ENCODE measurements around the gene FAM118A. TPM values are rescaled to one million over a fixed set of nuclear protein-coding genes. Genes with fewer than 3 reads are reported as not detected.
A peak's percentile ranks its signal among the peaks of the same experiment; 100 is the strongest.
"Not testable (repeated sequence)": the region's sequence is repeated elsewhere in the genome, so short reads cannot be mapped to it uniquely, and the experiment has no call there.

The FAM118A gene
- total RNA-seq, 1 experiment from 2014 or later, result 10.1 TPM

DNA sequence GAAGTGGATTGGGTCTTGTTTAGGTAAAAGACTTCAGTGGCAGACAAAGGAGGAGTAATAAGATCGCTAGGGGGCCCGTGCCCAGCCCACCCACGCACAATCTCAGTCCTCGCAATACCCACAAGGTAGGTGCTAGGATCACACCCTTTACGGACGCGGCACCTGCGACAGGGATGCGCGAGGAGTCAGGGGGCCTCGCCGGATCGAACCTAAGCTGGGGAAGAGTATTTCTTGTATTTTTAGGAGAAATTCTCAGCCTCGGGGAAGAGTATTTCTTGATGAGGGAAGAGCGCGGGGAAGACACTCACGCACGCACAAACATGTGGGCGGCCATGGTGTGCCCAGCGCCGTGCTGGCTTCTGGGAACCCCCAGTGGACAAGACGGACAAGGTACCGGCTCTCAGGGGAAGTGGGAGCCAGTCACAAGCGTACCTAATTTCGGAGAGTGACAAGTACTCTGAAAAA, 745 bp upstream of the FAM118A start:
- no peak for DNase-seq (ENCODE audit: low read depth)

DNA sequence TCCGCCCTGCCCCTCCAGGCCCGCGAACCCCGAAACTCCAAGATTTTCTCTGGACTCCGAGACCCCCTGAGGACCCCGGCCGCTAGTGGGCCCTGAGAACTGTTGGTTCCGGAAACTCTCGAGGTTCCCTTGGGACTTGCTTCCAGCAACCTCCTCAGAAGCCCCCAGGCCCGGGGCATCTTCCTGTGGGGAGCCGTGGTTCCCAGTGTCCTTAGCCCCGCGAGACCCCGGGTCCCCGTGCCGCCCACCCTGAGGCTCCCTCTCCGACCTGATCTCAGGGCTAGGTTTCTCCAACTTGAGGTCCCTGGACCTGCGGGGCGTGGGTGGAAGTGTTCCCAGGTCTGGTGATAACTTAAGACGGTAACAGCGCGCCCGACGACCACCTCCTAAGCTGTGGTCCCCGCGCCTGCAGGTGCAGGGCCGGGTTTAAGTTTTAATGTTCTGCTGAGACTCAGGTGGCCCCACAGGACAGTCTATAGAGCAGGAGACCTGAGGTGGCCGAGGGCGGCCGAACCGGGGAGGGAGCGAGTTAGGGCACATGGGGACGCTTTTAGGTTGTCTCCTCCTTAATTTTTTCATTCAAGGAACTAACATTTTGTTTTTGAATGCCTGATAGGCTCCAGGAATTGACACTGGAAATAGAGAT, 720 bp downstream of the FAM118A start:
- no peak for DNase-seq (ENCODE audit: low read depth)

DNA sequence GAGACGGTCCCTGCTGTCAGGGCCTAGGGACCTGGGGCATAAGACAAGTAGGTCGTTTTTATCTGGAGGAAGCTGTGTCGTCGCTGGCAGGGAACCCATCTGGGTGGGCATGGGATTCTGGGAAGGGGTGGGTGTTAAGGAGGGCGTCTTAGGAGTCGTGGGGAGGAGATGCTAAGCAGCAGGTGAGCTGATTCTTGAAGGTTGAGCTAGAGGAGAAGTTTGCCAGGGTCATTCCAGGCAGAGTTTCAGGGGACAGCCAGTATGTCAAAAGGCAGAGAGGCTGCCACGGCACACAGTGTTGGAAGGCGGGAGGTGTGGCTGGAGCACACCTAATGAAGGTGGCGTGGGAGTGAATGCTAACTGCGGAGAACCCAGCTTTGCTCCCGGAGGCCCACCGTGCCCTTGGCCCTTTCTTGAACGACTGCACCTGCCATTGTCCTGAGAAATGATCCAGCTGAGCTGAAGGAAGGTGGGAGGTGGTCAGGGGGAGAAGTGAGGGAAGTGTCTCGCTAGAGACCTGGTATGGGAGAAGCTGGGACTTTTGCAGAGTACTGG, 1.3 kb downstream of the FAM118A start:
- DNase-seq (ENCODE audit: low read depth), result no peak

DNA sequence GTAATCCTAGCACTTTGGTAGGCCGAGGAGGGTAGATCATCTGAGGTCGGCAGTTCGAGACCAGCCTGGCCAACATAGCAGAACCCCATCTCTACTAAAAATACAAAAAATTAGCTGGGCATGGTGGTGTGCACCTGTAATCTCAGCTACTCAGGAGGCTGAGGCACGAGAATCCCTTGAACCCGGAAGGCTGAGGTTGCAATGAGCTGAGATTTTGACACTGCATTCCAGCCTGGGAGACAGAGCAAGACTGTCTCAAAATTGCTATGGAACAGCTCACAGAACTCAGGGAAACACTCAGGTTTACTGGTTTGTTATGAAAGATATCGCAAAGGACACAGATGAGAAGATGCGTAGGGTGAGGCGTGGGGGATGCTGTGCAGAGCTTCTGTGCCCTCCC, 2.7 kb downstream of the FAM118A start:
- DNase-seq (ENCODE audit: low read depth), result no peak

DNA sequence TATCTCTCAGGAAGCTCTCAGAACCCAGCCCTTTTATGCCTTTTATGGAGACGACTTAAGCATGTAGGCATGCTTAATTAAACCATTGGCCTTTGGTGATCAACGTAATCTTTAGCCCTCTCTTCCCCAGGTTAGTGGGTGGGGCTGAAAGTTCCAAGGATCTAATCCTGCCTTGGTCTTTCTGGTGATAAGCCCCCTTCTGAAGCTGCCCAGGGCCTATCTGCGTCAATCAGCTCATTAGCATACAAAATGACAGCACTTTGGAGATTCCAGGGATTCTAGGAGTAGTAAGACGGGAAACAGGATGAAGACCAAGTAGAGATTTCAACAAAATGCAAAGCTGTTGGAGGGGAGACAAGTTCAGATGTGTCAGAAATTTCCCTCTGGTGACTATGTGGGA, 3.1 kb downstream of the FAM118A start:
- DNase-seq (ENCODE audit: low read depth), result no peak

DNA sequence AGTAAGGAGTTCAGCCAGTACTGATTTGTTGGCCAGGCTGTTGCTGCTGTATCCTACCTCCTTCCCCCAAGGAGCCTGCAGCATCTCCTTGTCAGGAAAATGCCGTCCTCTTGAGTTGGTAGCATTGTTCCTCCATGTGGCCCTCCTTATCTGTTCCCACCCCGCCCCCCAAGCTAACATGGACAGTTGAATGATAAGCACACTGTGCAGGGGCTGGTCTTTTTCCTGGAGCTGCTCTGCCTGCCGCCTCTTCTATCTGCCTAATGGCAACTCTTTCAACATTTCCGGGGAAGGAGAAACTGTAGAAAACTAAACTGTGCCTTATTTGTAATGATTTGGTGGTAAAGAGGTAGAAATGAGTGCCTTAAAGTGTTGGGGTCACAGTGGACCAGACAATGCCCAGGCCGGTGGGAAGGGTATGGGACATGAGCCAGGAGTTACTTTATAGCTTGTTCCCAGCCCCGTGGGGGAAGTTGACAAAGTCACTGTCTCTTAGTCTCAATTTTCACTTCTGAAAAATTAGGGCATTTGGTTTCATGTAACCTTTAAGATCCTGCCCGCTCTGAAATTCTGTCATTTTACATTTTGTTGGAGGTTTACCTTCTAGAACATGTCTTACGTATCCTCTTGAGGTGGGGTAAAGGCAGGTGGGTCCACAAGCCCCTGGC, 4.5 kb downstream of the FAM118A start:
- DNase-seq (ENCODE audit: low read depth), result no peak

DNA sequence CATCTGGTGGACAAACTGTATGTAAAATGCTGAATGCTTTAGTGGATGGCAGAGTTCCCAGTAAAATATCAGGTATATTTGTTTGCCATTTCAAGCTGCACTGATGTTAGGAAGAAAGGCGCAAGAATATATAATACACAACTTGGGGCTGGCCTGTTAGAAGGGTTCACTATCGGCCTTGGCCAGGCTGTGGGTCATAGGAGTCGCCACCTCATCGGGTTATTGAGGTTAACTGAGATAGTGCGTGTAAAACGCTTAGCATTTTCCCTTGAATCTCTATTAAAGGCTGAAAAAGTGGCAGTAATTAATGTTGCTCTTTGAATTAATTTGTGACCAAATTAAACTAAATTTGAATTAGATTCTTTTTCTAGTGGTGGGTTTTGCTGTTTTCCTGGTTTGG, 5.1 kb downstream of the FAM118A start:
- DNase-seq (ENCODE audit: low read depth), result no peak

DNA sequence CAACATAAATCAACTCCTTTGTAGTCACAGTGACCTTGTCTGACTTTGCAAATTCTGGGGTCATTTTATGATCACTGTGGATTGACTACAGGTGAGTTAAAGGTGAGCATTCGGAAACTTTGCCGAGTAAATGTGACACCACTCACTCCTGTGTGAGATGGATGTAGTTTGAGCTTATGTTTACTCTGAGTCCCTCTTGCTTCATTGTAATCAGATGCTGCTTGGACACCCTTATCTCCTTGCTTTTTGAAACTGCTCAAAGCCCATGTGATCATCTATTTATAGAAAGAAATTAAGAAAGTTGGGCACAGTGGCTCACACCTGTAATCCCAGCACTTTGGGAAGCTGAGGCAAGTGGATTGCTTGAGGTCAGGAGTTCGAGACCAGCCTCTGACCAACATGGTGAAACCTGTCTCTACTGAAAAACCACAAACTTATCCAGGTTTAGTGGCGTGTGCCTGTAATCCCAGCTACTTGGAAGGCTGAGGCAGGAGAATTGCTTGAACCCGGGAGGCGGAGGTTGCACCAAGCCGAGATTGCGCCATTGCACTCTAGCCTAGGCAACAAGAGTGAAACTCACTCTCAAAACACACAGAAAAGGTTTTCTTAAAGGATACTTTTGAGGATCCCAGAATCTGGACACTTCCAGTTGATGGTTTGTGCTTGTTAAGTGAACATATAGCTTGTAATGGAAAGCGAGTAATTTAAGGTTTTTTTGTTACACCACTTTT, 7.2 kb downstream of the FAM118A start:
- no peak for DNase-seq (ENCODE audit: low read depth)

DNA sequence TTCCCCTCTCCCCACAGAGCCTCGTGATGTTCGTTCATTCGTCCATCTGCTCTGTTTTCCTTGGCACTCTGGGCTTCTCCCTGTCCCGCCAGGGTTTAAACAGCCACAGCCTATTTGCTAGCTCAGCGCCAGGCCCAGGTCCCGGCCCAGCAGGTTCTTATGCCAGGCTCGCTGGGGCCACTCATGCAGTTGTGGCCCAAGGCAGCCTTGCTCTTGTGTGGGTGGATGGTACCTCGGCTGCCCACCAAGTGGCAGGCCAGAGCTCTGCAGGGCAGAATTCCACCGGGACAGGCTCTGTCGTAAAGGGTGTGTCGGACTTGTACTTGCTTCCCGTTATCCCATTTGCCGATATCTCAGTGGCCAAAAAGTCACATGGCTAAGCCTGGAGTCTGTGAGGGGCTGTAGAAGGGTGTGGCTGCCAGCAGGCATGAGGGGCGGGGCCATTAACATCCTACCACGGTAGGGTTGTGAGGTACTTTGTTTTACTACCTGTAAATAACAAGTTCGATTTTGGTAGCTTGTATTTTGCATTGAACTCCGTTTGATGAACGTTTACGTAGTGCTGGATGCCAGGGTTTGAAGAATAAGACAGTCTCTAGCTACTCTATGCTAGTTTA, 7.9 kb downstream of the FAM118A start:
- peak; percentile 71 for DNase-seq (ENCODE audit: low read depth)

DNA sequence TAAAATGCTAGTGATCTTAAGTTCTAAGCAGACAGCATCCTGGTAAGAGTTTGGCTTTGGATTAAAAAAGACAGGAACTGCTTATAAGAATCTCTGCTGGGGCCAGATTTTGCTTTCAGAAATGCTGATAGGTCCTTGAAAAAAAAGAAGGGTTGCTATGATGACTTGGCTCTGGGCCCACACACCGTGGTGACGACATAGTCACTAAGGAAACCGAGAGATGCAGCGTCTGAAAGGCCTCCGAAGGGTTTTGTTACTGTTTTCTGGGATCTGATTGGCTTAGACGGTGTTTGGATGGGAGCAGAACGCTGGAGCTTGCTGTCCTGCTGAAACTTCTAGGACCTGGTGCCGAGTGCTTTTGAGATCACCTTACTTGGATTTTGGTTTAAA, 8.4 kb downstream of the FAM118A start:
- peak; percentile 90 for DNase-seq (ENCODE audit: low read depth)

DNA sequence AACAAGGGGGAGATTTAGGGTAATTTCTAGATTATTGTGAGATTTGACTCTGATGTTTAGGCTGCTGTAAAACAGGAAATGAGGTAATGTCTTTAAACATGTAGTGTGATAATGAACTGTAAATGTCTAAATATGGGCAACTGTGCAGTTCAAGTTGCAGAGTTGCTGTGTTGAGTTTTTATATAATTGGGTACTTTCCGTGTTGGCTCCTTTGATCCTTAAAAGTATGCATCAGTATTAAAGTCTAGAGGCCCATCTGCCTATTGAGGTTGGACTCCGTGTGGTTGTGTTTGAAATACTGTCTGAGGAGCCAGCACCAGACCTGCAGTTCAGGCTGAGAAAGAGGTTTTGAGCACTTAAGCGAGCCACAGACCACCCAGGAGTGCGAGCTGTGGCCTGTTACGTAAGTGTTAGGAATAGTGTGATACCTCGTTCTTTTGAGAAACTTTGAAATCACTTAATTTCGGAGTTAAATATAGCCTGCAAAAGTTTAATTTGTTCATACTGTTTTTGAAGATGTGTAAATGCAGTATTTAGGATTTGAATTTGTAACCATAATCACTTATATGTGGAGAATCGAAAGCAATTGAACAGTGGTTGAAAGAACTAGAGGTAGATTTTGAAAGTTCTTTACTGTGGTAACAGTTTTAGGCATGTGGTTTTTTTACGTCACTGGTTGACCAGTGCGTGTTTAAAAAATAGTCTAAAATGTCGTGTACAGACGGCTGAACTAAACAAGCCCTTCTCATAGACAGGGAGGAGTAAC, 9.0 kb downstream of the FAM118A start:
- DNase-seq (ENCODE audit: low read depth), result peak; percentile 60

DNA sequence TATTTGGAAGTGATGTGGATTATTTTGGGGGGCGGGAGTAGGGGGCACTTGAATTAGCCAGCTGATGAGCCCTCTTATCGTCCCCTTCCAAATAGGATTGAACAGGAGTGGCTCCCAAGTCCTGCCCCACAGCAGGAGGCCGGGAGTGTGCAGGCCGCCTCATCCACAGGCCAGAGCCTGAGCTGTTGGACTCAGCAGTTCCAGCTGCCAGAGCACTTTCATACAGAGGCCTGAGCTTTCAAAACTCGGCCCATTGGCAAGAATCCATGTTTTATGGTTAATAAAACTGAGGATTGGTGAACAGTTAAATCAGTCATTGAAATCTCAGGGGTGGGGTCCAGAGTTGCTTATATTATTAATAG, 9.6 kb downstream of the FAM118A start:
- DNase-seq (ENCODE audit: low read depth), result peak; percentile 54

DNA sequence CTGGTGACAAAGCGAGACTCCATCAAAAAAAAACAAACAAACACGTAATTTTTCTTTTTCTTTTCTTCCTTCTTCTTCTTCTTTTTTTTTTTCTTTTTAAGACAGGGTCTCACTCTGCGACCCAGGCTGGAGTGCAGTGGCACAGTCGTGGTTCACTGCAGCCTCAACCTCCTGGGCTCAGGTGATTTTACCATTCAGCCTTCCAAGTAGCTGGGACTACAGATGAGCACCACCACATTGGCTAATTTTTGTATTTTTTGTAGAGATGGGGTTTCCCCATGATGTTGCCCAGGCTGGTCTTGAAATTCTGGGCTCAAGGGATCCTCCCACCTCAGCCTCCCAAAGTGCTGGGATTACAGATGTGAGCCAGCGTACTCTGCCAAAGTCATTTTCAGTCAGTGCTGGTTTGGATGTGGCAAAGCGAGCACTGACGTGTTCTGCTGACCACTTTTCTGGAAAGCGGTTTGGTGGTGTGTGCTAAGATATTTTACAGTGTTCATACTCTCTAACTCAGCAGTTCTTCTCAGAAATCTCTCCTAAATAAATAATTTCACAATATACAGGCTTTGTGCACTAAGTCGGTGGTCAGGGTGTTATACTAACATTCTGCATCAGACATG, 10.7 kb downstream of the FAM118A start:
- DNase-seq (ENCODE audit: low read depth), result no peak

DNA sequence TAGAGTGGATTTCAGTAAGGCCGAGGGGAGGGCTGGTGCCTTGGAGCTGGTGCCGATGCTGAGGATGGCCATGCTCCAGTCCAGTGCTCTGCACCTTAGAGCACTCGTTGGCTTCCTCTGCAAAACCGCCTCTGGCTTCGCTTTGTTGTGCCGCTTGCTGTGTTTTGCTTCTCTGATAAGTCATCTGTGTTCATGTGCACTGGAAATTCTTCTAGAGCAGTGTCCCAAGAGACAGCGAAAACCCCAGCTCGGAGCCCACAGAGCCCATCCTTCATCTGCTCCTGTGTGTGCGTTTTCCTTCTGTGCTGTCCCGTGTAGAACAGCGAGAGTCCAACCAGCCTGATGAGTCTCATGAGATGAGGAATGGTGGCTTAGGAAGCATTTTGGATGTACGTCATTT, 12.1 kb downstream of the FAM118A start:
- no peak for DNase-seq (ENCODE audit: low read depth)

DNA sequence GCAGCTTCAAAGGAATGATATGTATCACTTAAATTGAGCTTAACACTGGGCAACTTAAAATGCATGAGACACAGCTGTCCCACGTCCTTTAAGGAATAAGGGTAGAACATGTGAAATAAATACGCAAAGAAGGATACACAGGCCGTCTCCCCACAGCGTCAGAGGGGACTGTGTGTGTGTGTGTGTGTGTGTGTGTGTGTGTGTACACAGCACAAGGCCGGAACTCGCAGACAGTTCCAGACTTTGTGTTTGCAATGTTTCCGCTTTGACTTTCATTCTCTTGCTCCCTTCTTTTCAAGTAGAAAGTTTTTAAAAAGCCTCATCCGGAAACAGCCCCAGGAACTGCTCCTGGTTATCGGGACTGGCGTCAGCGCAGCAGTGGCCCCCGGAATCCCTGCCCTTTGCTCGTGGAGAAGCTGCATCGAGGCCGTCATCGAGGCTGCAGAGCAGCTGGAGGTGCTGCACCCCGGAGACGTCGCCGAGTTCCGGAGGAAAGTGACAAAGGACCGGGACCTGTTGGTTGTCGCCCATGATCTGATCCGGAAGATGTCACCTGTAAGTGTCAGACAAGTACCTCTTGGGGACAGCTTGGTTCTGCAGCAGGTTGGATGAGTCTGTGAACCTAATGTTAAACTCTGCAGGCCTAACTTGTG, 13.3 kb downstream of the FAM118A start:
- DNase-seq (ENCODE audit: low read depth), result no peak

DNA sequence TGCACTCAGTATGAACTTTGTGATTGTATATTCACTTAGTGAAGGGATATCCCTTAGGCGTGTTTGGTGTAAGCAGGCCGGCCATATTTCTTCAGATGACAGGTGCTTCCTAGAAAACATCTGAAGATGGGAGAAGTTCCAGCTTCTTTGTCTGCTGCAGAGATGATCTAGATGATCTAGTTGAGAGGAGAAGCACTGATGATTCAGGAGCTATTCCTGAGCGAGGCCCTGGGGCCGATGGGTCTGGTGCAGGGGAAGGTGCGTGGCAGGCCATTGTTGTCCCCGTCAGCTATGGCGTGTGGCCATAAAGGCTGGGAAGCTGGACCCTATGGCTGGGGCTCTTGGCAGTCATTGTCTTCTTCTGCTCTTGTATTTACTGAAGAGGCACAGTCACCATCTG, 14.0 kb downstream of the FAM118A start:
- DNase-seq (ENCODE audit: low read depth), result no peak

DNA sequence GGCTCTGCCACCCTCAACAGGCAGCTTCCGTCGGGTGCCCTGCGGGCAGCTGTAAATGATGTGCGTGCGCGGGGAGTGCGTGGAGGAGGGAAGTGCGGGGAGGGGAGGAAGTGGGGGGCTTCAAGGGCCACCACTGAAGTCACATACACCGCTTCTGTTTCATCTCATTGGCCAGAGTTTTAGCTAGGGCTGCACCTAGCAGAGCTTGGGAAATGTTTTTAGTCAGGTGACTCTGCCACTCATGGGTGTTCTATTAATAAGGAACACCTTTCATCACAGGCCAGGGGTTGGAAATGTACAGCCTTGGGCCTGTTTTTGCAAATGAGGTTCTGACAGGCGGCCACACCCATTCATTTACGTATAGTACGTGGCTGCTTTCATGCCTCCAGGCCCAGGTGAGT, 14.6 kb downstream of the FAM118A start:
- no peak for DNase-seq (ENCODE audit: low read depth)

DNA sequence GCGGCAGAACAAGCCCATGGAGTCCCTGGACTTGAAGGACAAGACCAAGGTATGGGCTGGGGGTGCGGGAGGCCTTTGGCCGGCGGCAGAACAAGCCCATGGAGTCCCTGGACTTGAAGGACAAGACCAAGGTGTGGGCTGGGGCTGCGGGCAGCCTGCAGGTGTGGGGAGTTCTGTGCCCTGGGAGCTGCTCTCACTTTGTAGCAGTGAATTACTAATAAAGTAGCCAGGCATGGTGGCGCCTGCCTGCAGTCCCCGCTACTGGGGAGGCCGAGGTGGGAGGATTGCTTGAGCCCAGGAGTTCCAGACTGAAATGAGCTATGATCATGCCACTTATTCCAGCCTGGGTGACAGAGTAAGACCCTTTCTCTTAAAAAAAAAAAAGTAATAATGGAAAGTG, 18.5 kb downstream of the FAM118A start:
- DNase-seq (ENCODE audit: low read depth), result not testable (repeated sequence)

DNA sequence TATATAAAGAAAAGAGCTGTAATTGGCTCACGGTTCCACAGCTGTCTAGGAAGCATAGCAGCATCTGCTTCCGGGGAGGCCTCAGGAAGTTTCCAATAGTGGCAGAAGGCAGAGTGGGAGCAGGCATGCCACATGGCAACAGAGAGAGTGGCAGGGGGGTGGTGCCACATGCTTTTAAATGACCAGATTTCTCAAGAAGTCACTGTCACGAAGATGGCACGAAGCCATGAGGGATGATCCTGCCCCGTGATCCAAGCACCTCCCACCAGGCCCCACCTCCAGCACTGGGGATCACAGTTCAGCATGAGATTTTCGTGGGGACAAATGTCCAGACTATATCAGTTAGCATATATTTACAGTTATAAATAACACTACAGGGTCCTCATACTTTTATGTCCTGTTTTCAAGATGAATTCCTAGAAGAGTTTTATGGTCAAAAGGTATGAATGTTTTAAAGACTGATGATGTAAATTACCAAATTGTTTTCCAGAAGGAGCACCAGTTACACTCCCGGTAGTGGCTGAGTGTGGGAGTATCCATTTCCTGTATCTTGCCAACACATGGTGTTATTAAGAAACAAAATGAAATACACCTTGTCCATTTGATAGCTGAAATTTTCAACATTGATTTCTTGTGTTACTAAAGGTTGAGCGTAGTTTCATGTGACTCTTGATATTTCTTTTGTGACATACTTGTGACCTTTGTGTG, 19.2 kb downstream of the FAM118A start:
- no peak for DNase-seq (ENCODE audit: low read depth)

DNA sequence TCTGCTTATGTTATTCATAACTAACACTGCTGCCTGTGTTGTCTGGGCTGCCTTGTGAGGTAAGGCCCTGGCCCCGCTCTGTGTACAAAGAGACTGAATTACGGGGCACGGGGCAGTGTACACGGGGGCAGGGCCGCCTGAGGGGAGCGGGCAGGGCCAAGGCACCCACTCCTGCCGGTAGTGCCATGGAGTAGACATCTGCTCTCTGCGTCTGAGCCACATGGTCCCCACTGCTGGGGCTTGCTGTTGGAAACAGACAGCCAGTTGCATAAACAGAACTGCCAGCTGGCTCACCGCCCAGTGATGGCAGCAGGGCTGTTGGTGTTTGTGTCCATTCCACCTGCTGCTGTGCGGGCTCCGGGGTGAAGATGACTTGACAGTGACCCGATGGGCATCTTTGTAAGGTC, 19.8 kb downstream of the FAM118A start:
- DNase-seq (ENCODE audit: low read depth), result no peak

All from Daoy (cell line).